Activated CD8-positive, alpha-beta memory T cell treated with anti-CD3 and anti-CD28 coated beads, Interleukin-2, amount 10 ng/mL, durations not matched to agents 7 days and 5 days (primary cell): Measurements from ENCODE around the gene KRT78. TPM values are rescaled to one million over a fixed set of nuclear protein-coding genes. Genes with fewer than 3 reads are reported as not detected.

ENCODE experiments used
- ATAC-seq: fragments of 150-1000 bp; cut with Tn5 transposase; one replicate; pipeline ENCODE4 v1.10.0; 2021; ENCODE audit warnings: moderate library complexity
- CTCF ChIA-PET: fragments of 350-600 bp; sonication (Branson Sonifier 250); formaldehyde crosslinking; loops from one replicate; lab custom pipeline; 2021; ENCODE audit warnings: antibody characterized with exemption; lab: Charles Lee
- DNase-seq: peaks from one replicate; pipeline ENCODE4 v3.0.0-alpha.2; 2020
- H3K27ac Mint-ChIP-seq: one replicate; pipeline ENCODE4 v1.8.0; 2021; ENCODE audit warnings: mild to moderate bottlenecking, mixed read lengths
- H3K27me3 Mint-ChIP-seq: one replicate; pipeline ENCODE4 v1.8.0; 2021; ENCODE audit warnings: mixed read lengths
- H3K36me3 Mint-ChIP-seq: one replicate; pipeline ENCODE4 v1.8.0; 2021; ENCODE audit warnings: mild to moderate bottlenecking, mixed read lengths
- H3K4me1 Mint-ChIP-seq: one replicate; pipeline ENCODE4 v1.8.0; 2021; ENCODE audit warnings: mixed read lengths
- H3K4me3 Mint-ChIP-seq: one replicate; pipeline ENCODE4 v1.8.0; 2021; ENCODE audit warnings: mild to moderate bottlenecking, moderate library complexity, mixed read lengths
- H3K9me3 Mint-ChIP-seq: one replicate; pipeline ENCODE4 v1.8.0; 2022; ENCODE audit warnings: low read depth, mixed read lengths
- total RNA-seq, 2 experiments: library from RNA; stranded (reverse); gene quantifications; one replicate each; pipeline ENCODE4 v1.2.3, GENCODE V29; 2021

Gene KRT78
- total RNA-seq, 2 experiments from 2014 or later, result not detected

GRCh38 chr12:52788192-52788875 lies 60.5 kb downstream of the KRT78 start:
- Mint-ChIP-seq H3K27ac (no peak overlapping the region), H3K27me3 (peaks cover 50% of the 10 kb centered on the region), H3K36me3 (no peaks in the 10 kb centered on the region), H3K4me3 (no peak overlapping the region), H3K9me3 (no peaks in the 10 kb centered on the region), H3K4me1 (no peaks in the 10 kb centered on the region)
- no peak for ATAC-seq
- CTCF ChIA-PET, result interaction anchor here (1.2 kb wide), 1 partner anchor 35 kb away, joined by 3 read pairs; no protein-coding TSS in a partner anchor
- no peak for DNase-seq

Other genes starting within 250 kb of the KRT78 start
- gene KRT72, start 247.5 kb downstream of the KRT78 start, total RNA-seq, result under 1 TPM in 1 of 2 experiments, not detected in 1; 0.15 TPM
- gene KRT73, start 230.4 kb downstream of the KRT78 start, total RNA-seq, result not detected
- gene KRT2, start 196.8 kb downstream of the KRT78 start, total RNA-seq, result not detected
- not detected for gene KRT1, start 168.6 kb downstream of the KRT78 start, total RNA-seq
- gene KRT77, start 145.5 kb downstream of the KRT78 start, total RNA-seq, result not detected
- gene KRT76, start 71.6 kb downstream of the KRT78 start, total RNA-seq, result not detected
- not detected for gene KRT3, start 52.9 kb downstream of the KRT78 start, total RNA-seq
- gene KRT4, start 34.9 kb downstream of the KRT78 start, total RNA-seq, result not detected
- gene KRT79, start 14.7 kb downstream of the KRT78 start, total RNA-seq, result under 1 TPM in 1 of 2 experiments, not detected in 1; 0.23 TPM
- gene KRT8, start 56.1 kb upstream of the KRT78 start, total RNA-seq, result under 1 TPM; 0.26 to 0.41 TPM
- under 1 TPM; 0.54 to 0.99 TPM for gene KRT18, start 100.1 kb upstream of the KRT78 start, total RNA-seq
- 100 to 1,000 TPM; 264 to 382 TPM for gene EIF4B, start 157.5 kb upstream of the KRT78 start, total RNA-seq
- under 1 TPM; 0.58 to 0.89 TPM for gene TNS2, start 201.1 kb upstream of the KRT78 start, total RNA-seq
- gene SPRYD3, start 230.4 kb upstream of the KRT78 start, total RNA-seq, result 10 to 100 TPM; 27.8 to 29.7 TPM
- gene IGFBP6, start 248.7 kb upstream of the KRT78 start, total RNA-seq, result 1 to 10 TPM; 1.8 to 3.9 TPM